SK-N-SH (cell line): Measurements from ENCODE around the gene TOR4A. TPM values are rescaled to one million over a fixed set of nuclear protein-coding genes. Genes with fewer than 3 reads are reported as not detected.

Source experiments
- CTCF ChIA-PET: fragments of 300-600, 350-600 bp; formaldehyde crosslinking; extraction: SDS; loops from one replicate; lab custom pipeline; 2021; lab: Yijun Ruan, JAX
- POLR2A ChIA-PET: fragments of 350-600 bp; sonication (Branson Sonifier 250); formaldehyde crosslinking; extraction: SDS; loops from one replicate; lab custom pipeline; 2020; ENCODE audit warnings: antibody characterized with exemption, inconsistent platforms; lab: Yijun Ruan, JAX
- DNase-seq: peaks from one replicate; pipeline ENCODE4 v3.0.0; 2012
- H2AFZ ChIP-seq: fragments of 200-600 bp; sonication (generic); 2 replicates; pipeline ENCODE4 v1.8.1; 2016; ENCODE audit warnings: antibody characterized with exemption, mild to moderate bottlenecking, low read depth
- H3F3A ChIP-seq: fragments of 200-600 bp; sonication (generic); replicated peaks from 2 replicates; pipeline ENCODE3; 2016; ENCODE audit warnings: antibody characterized with exemption, mild to moderate bottlenecking; ENCODE audit not compliant: insufficient read depth
- H3K27ac ChIP-seq, 2 experiments: fragments of 200-500 bp in 1 of 2; fragments of 200-600 bp in 1 of 2; sonication (Bioruptor generic) in 1 of 2; sonication (generic), shearing (Covaris generic) in 1 of 2; 2 replicates each; pipeline versions ENCODE4 v1.5.1 to v1.6.1; 2014 to 2016; ENCODE audit warnings: low read depth in 2 of 2, inconsistent platforms in 1 of 2, low read length in 1 of 2, mild to moderate bottlenecking in 1 of 2, mixed read lengths in 1 of 2
- H3K27me3 ChIP-seq: fragments of 200-600 bp; sonication (generic), shearing (Covaris generic); 2 replicates; pipeline ENCODE4 v1.6.1; 2016; ENCODE audit warnings: mixed run types; ENCODE audit not compliant: insufficient read depth
- H3K36me3 ChIP-seq, 2 experiments: fragments of 200-500 bp in 1 of 2; fragments of 200-600 bp in 1 of 2; sonication (Bioruptor generic) in 1 of 2; sonication (generic) in 1 of 2; replicated peaks in 1 of 2; 2 replicates each; pipeline versions ENCODE3 to v1.5.1; 2014 to 2016; ENCODE audit warnings: low read length in 1 of 2, mild to moderate bottlenecking in 1 of 2; ENCODE audit not compliant: insufficient read depth in 2 of 2, control insufficient read depth in 1 of 2
- H3K4me1 ChIP-seq, 2 experiments: fragments of 200-500 bp in 1 of 2; fragments of 200-600 bp in 1 of 2; sonication (Bioruptor generic) in 1 of 2; sonication (generic), shearing (Covaris generic) in 1 of 2; 2 replicates each; pipeline versions ENCODE4 v1.5.1 to v1.6.1; 2014 to 2016; ENCODE audit warnings: low read depth in 1 of 2, low read length in 1 of 2, mixed run types in 1 of 2; ENCODE audit not compliant: insufficient read depth in 2 of 2, control insufficient read depth in 1 of 2
- H3K4me2 ChIP-seq: fragments of 200-600 bp; sonication (generic), shearing (Covaris generic); 2 replicates; pipeline ENCODE4 v1.6.1; 2017; ENCODE audit warnings: mixed run types
- H3K4me3 ChIP-seq, 2 experiments: fragments of 200-500 bp in 1 of 2; fragments of 200-600 bp in 1 of 2; sonication (Bioruptor generic) in 1 of 2; sonication (generic), shearing (Covaris generic) in 1 of 2; 2 replicates each; pipeline versions ENCODE4 v1.5.1 to v1.8.1; 2014 to 2016; ENCODE audit warnings: low read depth in 2 of 2, inconsistent platforms in 1 of 2, low read length in 1 of 2, mild to moderate bottlenecking in 1 of 2, mixed read lengths in 1 of 2, moderate library complexity in 1 of 2
- H3K79me2 ChIP-seq: fragments of 200-600 bp; sonication (generic); 2 replicates; pipeline ENCODE4 v1.8.1; 2017; ENCODE audit warnings: mild to moderate bottlenecking; ENCODE audit not compliant: insufficient read depth
- H3K9ac ChIP-seq: fragments of 200-600 bp; sonication (generic); 2 replicates; pipeline ENCODE4 v1.6.1; 2017; ENCODE audit warnings: mixed run types
- H3K9me2 ChIP-seq: fragments of 200-600 bp; sonication (generic); 2 replicates; pipeline ENCODE4 v1.6.1; 2017; ENCODE audit warnings: mixed run types
- H3K9me3 ChIP-seq: fragments of 200-600 bp; sonication (generic); 2 replicates; pipeline ENCODE4 v1.6.1; 2017; ENCODE audit warnings: mixed run types, mild to moderate bottlenecking, moderate library complexity
- H4K20me1 ChIP-seq: fragments of 200-600 bp; sonication (generic); 2 replicates; pipeline ENCODE4 v1.6.1; 2017; ENCODE audit warnings: mild to moderate bottlenecking, mixed run types; ENCODE audit not compliant: insufficient read depth
- ELF1 ChIP-seq: IDR thresholded peaks from 2 replicates; pipeline ENCODE4 v1.4.0; 2012
- FOSL2 ChIP-seq: IDR thresholded peaks from 2 replicates; pipeline ENCODE4 v1.4.0; 2012; ENCODE audit warnings: low read depth, mild to moderate bottlenecking, moderate library complexity, borderline replicate concordance
- FOXJ3 ChIP-seq: sonication (generic); formaldehyde crosslinking; IDR thresholded peaks from 2 replicates; pipeline ENCODE4 v1.5.1; 2020; ENCODE audit warnings: mild to moderate bottlenecking, missing genetic modification reagents
- GATA2 ChIP-seq: sonication (generic); formaldehyde crosslinking; IDR thresholded peaks from 2 replicates; pipeline ENCODE4 v1.5.0; 2020; ENCODE audit warnings: mild to moderate bottlenecking, missing genetic modification reagents
- PBX3 ChIP-seq: IDR thresholded peaks from 2 replicates; pipeline ENCODE4; 2012
- POLR2AphosphoS5 ChIP-seq: IDR thresholded peaks from 2 replicates; pipeline ENCODE4 v1.6.1; 2012; ENCODE audit warnings: low read depth, low read length
- RAD21 ChIP-seq: IDR thresholded peaks from 2 replicates; pipeline ENCODE4 v1.6.1; 2012; ENCODE audit warnings: mild to moderate bottlenecking, low read length
- RFX5 ChIP-seq: IDR thresholded peaks from 2 replicates; pipeline ENCODE4 v1.6.1; 2012; ENCODE audit warnings: mild to moderate bottlenecking, improper control_type of control experiment, low read length
- SMC3 ChIP-seq: IDR thresholded peaks from 2 replicates; pipeline ENCODE4 v1.6.1; 2012; ENCODE audit warnings: low read depth, low read length, improper control_type of control experiment
- WGBS: methylation state at CpG from one replicate; pipeline ENCODE4 v1.1.6; 2017; ENCODE audit warnings: low lambda C conversion rate; 5-methylcytosine and 5-hydroxymethylcytosine counted together
- polyA plus RNA-seq, 3 experiments: library from polyadenylated mRNA; depleted of rRNA; stranded (reverse); fragments of >200 nt; gene quantifications; 2 replicates each; pipeline ENCODE4 v1.2.3, GENCODE V29; 2012
- TF ChIP-seq, protein P1 (sequence below): fragments of 200-600 bp; sonication (generic); IDR thresholded peaks from 2 replicates; pipeline ENCODE4 v1.6.1; 2017; ENCODE audit warnings: antibody characterized with exemption, mild to moderate bottlenecking, moderate library complexity
- TF ChIP-seq, protein P2 (sequence below): IDR thresholded peaks from 2 replicates; pipeline ENCODE4 v1.6.1; 2012; ENCODE audit warnings: mild to moderate bottlenecking, low read depth, low read length, moderate library complexity

TOR4A gene
- polyA plus RNA-seq, 1 of the 3 experiments (the other 2 are of a cell fraction) = 0.81 TPM

DNA sequence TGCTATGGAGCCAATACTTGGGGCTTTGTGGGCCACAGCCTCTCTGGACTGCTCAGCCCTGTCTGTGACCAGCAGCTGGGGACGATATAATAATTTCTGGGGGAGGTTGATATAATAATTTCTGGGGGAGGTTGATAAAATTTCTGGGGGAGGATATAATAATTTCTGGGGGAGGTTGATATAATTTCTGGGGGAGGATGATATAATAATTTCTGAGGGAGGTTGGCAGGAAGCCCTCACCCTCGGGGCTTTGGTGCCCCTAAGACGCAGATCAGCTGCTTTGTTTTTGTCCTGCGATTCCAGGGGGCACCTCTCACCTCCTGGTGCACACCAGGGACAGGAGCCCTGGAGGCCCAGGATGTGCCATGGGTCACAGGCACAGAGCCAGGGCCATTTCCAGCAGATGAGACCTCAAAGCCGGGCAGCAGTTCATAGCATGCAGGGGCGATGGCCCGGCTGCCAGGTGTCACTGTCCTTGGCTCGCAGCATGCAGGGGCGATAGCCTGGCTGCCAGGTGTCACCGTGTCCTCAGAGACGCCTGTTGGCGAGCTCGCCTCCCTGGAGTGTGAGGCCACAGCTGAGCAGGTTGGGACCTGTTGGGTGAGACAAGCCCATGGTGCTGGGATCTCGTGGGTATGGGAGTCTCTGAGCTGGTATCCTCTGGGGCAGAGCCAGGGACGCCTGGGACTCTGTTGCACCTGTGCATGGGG, 3.8 kb upstream of the TOR4A start:
- CTCF ChIA-PET = interaction anchor here (0.9 to 2.8 kb wide), 5 partner anchors 12 to 149 kb away, joined by 3 to 18 read pairs (median 8); partner anchors contain the start of genes EXD3 and NOXA1
- WGBS = 90% methylated on average over 10 of the region's 15 CpGs

More for the DNA sequence above, 3.8 kb upstream of the TOR4A start:
- Histone ChIP-seq H3K9me2 (no peaks in the 10 kb centered on the region), H2AFZ (no peak overlapping the region), H3K27me3 (no peaks in the 10 kb centered on the region), H3K4me3 (no peak overlapping the region), H3K4me1 (no peaks in the 10 kb centered on the region; a peak in 2 of 4 replicates), H4K20me1 (0 out of 2 replicates have a peak, but pooled peaks cover 3% of the 10 kb centered on the region), H3K79me2 (no peaks in the 10 kb centered on the region), H3K9ac (no peak overlapping the region), H3K9me3 (no peaks in the 10 kb centered on the region), H3K4me2 (no peak overlapping the region), H3K36me3 (peaks cover 7 to 31% of the 10 kb centered on the region in 2 experiments), H3F3A (peaks cover 8% of the 10 kb centered on the region), H3K27ac (no peak overlapping the region)
- POLR2A ChIA-PET = interaction anchor here (1.0 to 1.5 kb wide), 4 partner anchors 9 to 51 kb away, joined by 3 to 8 read pairs (median 4); no protein-coding TSS in a partner anchor
- TF ChIP-seq PBX3 (no peak), FOSL2 (no peak), FOXJ3 (CRISPR knock-in tag) (no peak), SMC3 (no peak), RAD21 (no peak), GATA2 (no peak), ELF1 (no peak), POLR2AphosphoS5 (no peak), RFX5 (no peak)
- TF ChIP-seq, protein P1, sequence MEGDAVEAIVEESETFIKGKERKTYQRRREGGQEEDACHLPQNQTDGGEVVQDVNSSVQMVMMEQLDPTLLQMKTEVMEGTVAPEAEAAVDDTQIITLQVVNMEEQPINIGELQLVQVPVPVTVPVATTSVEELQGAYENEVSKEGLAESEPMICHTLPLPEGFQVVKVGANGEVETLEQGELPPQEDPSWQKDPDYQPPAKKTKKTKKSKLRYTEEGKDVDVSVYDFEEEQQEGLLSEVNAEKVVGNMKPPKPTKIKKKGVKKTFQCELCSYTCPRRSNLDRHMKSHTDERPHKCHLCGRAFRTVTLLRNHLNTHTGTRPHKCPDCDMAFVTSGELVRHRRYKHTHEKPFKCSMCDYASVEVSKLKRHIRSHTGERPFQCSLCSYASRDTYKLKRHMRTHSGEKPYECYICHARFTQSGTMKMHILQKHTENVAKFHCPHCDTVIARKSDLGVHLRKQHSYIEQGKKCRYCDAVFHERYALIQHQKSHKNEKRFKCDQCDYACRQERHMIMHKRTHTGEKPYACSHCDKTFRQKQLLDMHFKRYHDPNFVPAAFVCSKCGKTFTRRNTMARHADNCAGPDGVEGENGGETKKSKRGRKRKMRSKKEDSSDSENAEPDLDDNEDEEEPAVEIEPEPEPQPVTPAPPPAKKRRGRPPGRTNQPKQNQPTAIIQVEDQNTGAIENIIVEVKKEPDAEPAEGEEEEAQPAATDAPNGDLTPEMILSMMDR = no peak
- TF ChIP-seq, protein P2, sequence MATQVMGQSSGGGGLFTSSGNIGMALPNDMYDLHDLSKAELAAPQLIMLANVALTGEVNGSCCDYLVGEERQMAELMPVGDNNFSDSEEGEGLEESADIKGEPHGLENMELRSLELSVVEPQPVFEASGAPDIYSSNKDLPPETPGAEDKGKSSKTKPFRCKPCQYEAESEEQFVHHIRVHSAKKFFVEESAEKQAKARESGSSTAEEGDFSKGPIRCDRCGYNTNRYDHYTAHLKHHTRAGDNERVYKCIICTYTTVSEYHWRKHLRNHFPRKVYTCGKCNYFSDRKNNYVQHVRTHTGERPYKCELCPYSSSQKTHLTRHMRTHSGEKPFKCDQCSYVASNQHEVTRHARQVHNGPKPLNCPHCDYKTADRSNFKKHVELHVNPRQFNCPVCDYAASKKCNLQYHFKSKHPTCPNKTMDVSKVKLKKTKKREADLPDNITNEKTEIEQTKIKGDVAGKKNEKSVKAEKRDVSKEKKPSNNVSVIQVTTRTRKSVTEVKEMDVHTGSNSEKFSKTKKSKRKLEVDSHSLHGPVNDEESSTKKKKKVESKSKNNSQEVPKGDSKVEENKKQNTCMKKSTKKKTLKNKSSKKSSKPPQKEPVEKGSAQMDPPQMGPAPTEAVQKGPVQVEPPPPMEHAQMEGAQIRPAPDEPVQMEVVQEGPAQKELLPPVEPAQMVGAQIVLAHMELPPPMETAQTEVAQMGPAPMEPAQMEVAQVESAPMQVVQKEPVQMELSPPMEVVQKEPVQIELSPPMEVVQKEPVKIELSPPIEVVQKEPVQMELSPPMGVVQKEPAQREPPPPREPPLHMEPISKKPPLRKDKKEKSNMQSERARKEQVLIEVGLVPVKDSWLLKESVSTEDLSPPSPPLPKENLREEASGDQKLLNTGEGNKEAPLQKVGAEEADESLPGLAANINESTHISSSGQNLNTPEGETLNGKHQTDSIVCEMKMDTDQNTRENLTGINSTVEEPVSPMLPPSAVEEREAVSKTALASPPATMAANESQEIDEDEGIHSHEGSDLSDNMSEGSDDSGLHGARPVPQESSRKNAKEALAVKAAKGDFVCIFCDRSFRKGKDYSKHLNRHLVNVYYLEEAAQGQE = no peak
- DNase-seq = no peak
